ENCODE data around the gene NT5C1B.
A peak's percentile ranks its signal among the peaks of the same experiment; 100 is the strongest.

NT5C1B gene

DNA sequence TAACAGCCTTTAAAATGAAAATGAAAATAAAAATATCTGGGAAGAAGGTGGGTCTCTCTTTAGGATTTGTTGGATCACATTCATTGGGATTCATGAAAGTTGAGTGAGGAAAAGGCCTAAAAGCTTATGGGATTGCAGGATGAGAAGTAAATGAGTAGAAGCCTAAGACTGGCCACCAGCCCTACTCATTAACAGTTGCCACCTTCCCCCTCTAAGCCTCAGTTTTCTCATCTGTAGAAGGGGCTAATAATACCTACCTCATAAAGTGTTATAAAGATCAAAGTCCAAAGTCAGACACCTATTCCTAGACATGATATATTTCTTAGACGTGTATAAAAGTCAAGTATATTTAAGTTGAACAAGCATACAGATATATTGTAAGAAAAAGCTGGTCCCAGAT, 52.7 kb downstream of the NT5C1B start:
- TF ChIP-seq, protein P1, sequence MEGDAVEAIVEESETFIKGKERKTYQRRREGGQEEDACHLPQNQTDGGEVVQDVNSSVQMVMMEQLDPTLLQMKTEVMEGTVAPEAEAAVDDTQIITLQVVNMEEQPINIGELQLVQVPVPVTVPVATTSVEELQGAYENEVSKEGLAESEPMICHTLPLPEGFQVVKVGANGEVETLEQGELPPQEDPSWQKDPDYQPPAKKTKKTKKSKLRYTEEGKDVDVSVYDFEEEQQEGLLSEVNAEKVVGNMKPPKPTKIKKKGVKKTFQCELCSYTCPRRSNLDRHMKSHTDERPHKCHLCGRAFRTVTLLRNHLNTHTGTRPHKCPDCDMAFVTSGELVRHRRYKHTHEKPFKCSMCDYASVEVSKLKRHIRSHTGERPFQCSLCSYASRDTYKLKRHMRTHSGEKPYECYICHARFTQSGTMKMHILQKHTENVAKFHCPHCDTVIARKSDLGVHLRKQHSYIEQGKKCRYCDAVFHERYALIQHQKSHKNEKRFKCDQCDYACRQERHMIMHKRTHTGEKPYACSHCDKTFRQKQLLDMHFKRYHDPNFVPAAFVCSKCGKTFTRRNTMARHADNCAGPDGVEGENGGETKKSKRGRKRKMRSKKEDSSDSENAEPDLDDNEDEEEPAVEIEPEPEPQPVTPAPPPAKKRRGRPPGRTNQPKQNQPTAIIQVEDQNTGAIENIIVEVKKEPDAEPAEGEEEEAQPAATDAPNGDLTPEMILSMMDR (conservative IDR thresholded peaks at IDR 0.05; ENCODE audit: control insufficient read depth, insufficient read depth, low read depth, low read length), result no peak
- no peak overlapping the region for H3K4me3 ChIP-seq (ENCODE audit: control insufficient read depth, low read depth, low read length)
- DNase-seq (ENCODE audit: low read depth), result no peak

DNA sequence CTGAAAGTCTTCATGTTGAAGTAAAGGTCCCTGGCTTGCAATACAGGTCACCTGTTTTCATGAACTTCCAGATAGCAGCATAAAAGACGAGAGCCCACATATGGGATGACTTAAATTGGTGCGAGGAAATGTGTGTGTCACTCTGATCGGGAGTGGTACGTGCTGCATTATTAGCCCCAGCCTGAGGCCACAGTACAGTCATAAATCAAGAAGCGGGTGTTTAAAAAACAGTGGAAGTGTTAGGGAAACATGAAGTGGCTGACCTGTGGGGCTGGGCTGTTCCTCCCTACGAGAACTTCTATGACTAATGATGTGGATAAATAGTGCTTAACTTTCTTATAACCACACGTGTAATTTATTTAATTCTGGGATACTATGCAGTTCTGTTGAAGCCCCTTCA, 53.3 kb downstream of the NT5C1B start:
- DNase-seq (ENCODE audit: low read depth), result peak; percentile 57
- TF ChIP-seq, protein P1 (conservative IDR thresholded peaks at IDR 0.05; ENCODE audit: control insufficient read depth, insufficient read depth, low read depth, low read length), result no peak
- H3K4me3 ChIP-seq (ENCODE audit: control insufficient read depth, low read depth, low read length), result no peak overlapping the region

DNA sequence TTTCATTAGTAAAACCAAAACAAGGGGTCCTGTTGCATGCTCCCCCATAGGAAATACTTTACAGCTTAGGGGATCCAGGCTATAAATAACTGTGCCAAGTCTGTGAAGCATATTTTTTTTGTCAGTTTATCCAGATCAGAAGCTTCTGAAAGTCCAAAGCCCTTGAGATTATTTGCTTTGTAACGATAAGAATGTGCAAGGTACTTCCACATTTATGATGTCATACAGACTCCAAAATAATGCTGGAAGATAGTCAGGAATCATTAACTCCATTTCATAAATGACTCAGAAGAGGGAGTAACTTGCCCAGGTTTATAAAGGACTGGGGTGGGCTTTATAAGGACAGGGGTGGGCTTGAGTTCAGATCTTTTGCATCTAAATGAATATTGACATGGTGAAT, 58.2 kb downstream of the NT5C1B start:
- TF ChIP-seq, protein P1 (conservative IDR thresholded peaks at IDR 0.05; ENCODE audit: control insufficient read depth, insufficient read depth, low read depth, low read length), result no peak
- no peak for DNase-seq (ENCODE audit: low read depth)
- H3K4me3 ChIP-seq (ENCODE audit: control insufficient read depth, low read depth, low read length), result no peak overlapping the region

DNA sequence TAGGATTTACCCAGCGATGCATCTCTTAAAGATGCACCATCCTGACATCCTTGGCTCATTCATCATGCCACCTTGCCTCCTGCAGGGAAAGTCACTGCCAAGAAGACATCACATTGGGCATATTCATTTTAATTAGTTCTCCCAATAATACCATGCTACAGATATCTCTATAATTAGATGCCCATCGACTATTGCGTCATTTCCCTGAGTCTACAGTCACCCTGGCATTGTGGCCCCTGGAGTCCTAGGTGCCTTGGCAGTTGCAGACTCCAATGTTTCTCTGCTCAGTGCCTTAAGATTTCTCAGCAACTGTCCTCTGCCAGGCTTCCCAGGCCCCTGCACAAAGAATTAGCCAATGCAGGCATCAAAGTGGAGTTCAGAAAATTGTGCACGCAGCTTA, 61.5 kb downstream of the NT5C1B start:
- TF ChIP-seq, protein P1 (conservative IDR thresholded peaks at IDR 0.05; ENCODE audit: control insufficient read depth, insufficient read depth, low read depth, low read length), result no peak
- H3K4me3 ChIP-seq (ENCODE audit: control insufficient read depth, low read depth, low read length), result no peak overlapping the region
- no peak for DNase-seq (ENCODE audit: low read depth)

DNA sequence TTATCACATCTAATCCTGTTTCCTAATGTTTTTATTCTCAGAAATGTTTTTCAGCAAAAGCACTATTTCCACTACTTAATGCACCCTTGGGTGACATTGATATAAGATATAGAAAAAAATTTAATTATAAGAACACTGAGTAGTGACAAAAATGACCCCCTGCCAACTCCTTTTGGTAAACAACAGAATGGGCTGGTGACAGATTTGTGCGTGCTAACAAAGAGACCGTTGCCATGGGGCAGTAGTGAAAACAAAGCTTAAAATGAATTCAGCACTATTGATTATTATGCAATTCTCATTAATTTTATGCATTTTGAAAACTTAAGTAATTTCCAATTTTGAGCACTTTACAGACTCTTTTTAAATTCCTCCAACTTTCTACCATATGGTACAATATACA, 62.0 kb downstream of the NT5C1B start:
- DNase-seq (ENCODE audit: low read depth), result no peak
- TF ChIP-seq, protein P1 (conservative IDR thresholded peaks at IDR 0.05; ENCODE audit: control insufficient read depth, insufficient read depth, low read depth, low read length), result no peak
- H3K4me3 ChIP-seq (ENCODE audit: control insufficient read depth, low read depth, low read length), result no peak overlapping the region

DNA sequence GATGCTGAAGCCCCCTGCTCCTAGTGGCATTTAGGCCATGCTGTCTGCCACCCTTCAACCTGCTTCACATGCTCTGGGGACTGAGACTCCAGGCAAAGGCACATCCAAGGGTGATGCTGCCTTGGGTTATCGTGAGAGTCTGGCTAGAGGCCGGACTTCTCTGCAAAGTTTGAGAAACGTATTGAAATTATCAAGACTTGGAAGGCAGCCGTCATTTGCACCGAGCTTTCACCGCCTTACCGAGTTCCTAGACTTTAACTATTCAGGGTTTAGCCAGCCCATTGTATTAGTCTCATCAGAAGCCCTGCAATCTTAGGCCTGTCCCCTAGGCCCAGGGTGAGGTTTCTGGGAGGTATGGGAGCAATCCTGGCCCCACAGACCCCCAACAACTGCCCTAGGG, 62.9 kb downstream of the NT5C1B start:
- H3K4me3 ChIP-seq (ENCODE audit: control insufficient read depth, low read depth, low read length), result no peak overlapping the region
- TF ChIP-seq, protein P1 (conservative IDR thresholded peaks at IDR 0.05; ENCODE audit: control insufficient read depth, insufficient read depth, low read depth, low read length), result no peak
- no peak for DNase-seq (ENCODE audit: low read depth)

DNA sequence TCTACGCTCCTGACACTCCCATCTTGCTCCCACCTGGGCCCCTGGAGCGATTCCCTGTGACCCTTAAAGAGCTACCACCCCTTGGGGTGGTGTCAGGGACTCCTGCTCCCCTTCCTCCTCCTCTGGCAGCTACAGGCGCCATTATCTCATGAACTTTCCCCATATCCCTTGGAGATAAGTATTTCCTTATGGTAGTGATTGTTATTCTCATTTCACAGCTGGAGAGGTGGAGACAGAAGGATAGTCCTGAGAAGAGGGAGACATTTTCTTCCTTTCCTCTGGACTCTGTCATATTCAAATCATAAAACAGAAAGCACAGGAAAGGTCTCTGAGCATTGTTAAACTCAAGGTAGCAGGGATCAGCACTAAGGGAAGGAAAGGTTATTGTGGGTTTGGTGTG, 63.5 kb downstream of the NT5C1B start:
- no peak overlapping the region for H3K4me3 ChIP-seq (ENCODE audit: control insufficient read depth, low read depth, low read length)
- no peak for DNase-seq (ENCODE audit: low read depth)
- TF ChIP-seq, protein P1 (conservative IDR thresholded peaks at IDR 0.05; ENCODE audit: control insufficient read depth, insufficient read depth, low read depth, low read length), result no peak
